NCI-H1436 (cell line): ENCODE measurements around the gene FNDC5.
"Not testable (repeated sequence)": the region's sequence is repeated elsewhere in the genome, so short reads cannot be mapped to it uniquely, and the experiment has no call there.

ENCODE experiments used
- DNase-seq: peaks from one replicate; lab custom pipeline; 2025; lab: John Stamatoyannopoulos, UW

FNDC5 gene

GRCh38 chr1:32870615-32871363 lies at the start of gene FNDC5:
Gene FNDC5 (minus strand): TSS chr1:32870912.
- DNase-seq = no peak

- DNase-seq = no peak
Measured at GRCh38 chr1:32919811-32920733, 49.4 kb upstream of the FNDC5 start.

- no peak for DNase-seq
Measured at GRCh38 chr1:32918179-32918578, 47.5 kb upstream of the FNDC5 start.

DNA sequence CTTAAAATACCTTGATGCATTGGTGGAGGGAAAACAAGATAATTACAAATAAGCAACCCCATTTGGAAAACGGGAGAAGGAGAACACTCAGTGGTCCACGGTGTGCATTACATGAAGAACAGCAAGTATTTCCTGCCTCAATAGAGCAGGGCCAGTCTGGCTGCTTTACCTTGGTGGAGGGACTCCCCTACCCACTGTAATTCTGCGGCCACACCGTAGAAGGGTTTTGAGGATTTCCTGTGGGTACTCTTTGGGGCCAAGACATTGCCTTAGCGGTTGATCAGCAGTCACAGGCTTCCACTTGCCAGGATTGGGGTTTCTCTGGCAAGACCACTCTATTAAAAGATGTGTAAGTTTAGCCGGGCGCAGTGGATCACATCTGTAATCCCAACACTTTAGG lies 46.8 kb upstream of the FNDC5 start:
- DNase-seq = no peak

DNA sequence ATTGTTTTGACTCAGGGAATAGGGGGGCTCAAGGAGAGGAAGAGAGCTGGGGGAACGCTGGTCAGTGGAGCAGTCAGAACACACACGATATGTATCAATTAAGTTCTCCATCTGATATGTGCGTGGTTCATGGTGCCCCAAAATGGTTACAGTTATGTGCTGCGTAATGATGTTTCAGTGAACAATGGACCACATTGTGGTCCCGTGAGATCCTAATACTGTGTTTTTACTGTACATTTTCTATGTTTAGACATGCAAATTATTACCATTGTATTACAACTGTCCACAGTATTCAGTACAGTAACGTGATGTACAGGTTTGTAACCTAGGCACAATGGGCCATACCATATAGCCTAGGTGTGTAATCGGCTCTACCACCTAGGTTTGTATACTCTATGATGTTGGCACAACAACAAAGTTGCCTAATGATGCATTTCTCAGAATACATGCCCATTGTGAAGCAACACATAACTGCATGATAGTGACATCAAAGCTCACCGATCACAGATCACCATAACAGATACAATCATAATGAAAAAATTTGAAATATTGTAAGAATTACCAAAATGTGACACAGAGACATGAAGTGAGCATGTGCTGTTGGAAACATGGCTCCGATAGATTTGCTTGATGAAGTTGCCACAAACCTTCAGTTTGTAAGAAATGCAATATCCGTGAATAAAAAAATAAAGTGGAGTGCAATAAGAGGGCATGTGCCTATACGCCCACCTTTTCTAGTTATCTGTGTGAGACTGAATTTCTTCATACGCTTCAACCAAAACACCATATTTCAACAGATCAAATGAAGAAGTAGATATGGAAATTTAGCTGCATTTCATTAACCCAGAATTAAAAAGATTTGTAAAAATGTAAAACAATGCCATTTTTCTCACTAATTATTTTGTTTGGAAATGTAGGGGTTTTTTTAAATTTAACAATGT lies 45.3 kb upstream of the FNDC5 start:
- DNase-seq = no peak

DNA sequence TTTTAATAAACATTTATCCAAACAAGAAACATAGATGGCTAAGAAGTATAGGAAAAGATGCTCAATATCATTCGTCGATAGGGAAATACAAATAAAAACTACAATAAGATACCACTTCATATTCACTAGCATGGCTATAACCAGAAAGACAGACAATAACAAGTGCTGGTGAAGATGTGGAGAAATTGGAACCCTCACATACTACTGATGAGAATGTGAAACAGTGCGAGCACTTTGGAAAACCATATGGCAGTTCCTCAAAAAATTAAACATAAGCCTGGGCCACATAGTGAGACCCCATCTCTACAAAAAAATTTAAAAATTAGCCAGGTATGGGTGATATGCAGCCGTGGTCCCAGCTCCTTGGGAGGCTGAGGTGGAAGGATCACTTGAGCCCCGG lies 39.6 kb upstream of the FNDC5 start:
- DNase-seq = no peak

- no peak for DNase-seq
Measured at GRCh38 chr1:32907435-32907834, 36.7 kb upstream of the FNDC5 start.

- DNase-seq = no peak
Measured at GRCh38 chr1:32906654-32907053, 35.9 kb upstream of the FNDC5 start.

DNA sequence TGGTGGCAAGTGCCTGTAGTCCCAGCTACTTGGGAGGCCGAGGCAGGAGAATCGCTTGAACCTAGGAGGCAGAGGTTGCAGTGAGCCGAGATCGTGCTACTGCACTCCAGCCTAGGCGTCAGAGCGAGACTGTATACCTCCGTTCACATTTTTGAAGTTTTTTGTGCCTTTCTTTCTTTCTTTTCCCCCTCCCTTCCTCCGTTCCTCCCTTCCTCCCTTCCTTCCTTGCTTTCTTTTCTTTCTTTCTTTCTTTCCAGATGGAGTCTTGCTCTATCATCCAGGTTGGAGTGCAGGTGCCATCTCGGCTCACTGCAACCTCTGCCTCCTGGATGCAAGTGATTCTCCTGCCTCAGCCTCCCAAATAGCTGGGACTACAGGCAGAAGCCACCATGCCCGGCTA lies 34.9 kb upstream of the FNDC5 start:
- not testable (repeated sequence) for DNase-seq

DNA sequence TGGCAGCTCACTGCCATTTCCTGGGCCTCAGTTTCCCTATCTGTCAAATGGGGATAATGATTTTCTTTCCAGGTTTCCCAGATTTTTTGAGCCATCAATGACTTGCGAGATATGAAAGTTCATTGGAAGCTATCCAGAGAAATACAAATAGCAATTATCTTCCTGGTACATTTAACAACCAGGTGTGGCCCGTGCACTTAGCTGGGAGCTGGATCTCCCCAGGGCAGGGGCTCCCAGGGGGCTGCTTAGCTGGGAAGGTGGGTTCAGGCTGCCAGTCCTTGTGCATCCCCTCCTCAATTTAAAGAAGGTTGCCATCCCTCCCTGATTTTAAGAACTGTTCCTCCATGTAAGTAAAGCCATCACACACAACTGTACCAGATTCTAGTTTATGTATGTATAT lies 34.1 kb upstream of the FNDC5 start:
- no peak for DNase-seq

DNA sequence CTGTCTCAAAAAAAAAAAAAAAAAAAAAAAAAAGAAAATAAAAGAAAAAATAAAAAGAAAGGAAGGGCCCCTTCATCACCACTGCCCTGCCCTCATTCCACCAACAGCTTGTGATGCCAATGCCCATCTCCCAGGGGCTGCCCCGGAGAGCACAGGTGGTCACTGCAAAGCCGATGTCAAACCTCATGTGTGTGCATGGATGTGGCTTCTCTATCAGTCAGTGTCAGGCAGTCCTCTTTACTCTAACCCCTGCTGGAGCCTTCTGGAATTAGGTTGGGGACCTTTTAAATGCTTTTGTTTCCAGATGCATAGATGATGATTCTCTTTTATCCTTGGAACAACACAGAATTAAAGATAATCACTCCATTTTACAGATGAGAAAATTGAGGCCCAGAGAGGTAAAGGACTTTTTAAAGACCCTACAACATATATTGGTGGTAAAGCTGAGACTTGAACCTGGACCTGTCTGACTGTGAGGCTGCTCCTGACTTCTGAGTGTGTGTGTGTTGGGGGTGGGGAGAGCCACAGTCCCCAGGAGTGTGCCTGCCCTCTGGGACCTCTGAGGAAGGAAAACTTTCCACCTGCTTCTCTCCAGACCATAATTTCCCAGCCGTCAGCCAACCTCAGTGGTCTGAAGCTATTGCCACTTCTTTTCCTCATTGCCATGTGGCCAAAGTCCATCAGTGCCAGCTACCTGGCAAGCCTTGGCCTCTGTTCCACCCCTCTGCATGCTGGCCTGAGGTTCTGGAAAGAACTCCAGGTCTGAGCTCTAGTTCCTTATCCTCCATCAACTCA lies 33.5 kb upstream of the FNDC5 start:
- no peak for DNase-seq

DNA sequence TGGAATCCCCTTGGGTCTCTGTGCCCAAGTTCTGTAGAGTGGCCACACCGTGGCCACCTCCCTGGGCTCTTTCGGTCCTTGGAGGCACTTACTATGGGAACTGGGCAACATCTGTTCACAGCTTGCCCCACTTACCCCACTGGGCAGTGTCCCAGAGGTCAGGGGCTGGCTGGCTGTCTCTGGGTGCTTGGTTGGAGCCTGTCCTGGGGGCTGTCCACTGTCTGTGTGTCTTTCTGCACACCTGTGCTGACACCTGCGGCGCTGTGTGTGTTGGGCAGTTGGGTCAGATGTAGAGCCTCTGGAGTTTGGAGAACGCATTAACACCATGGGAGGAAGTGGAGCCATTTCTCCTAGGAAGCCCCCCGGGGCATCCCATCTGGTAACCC lies 31.8 kb upstream of the FNDC5 start:
- no peak for DNase-seq

- DNase-seq = no peak
Measured at GRCh38 chr1:32901823-32902534, 31.3 kb upstream of the FNDC5 start.

DNA sequence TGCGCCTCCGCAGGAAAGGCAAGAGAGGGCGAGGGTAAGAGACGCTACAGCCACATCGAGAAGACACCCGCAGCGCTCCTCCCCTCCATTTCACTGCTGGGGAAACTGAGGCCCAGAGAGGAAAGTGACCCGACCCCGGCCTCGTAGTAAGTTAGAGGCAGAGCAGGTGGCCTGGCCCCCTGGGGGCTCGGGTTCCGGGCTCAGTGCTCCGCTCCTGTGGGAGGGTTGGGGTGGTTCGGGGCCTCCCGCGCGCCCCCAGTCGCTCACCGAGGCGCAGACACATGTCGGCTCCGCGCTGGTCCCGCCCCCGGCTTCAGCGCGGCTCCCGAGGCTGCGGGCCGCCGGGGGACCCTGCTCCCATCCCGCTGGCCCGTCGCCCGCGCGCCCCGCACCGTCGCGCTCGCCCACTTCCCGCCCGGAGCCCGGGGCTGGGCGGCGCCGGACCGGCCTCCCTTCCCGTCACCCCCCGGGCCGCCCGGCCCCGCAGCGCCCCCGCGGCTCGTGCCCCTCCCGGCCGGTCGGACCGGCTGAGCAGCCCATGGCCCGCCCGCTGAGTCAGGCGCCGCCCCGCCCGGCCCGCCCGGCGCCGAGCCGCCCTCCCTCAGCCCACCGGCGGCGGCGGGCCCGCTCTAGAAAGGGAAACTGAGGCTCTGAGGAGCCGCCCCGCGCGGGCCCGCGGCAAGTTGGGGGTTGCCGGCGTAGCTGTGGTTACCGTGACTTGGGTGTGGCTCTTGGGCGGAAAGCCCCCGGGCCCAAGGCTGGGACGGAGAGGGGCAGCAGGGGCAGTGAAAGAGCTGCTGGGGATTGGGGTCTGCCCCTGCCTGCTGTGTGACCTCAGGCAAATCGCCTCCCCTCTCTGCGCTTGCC lies 30.5 kb upstream of the FNDC5 start, which contains the start of gene TMEM54:
Gene TMEM54, minus strand, starts transcription at position 434 of the 867 bp plus-strand sequence. Its CDS starts 151 bp downstream, at position 283.
- no peak for DNase-seq

DNA sequence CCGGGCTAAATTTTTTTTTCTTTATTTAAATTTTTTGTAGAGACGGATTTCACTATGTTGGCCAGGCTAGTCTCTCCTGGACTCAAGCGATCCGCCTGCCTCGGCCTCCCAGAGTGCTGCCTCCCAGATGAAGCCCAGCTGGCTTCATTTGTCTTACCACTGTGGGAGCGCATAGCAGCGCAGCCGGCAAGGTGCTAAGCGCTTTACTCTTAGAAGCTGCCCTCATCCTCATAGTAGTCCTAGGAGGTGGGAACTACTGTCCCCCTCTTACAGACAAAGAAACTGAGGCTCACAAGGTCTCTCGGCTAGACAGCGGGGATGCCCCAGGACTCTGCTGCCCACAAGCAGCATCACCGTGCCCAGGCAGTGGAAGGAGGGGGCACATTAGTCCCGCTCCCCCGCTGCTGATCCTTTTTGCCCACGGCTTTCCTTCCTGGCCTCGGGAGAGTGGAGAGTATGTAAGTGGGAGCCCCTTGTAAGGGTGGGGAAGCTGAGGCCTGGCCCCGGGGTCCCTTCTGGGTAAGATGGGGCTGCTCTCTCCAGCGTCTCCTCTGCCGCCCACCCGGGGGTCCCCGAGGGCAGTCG lies 29.8 kb upstream of the FNDC5 start:
- no peak for DNase-seq

DNA sequence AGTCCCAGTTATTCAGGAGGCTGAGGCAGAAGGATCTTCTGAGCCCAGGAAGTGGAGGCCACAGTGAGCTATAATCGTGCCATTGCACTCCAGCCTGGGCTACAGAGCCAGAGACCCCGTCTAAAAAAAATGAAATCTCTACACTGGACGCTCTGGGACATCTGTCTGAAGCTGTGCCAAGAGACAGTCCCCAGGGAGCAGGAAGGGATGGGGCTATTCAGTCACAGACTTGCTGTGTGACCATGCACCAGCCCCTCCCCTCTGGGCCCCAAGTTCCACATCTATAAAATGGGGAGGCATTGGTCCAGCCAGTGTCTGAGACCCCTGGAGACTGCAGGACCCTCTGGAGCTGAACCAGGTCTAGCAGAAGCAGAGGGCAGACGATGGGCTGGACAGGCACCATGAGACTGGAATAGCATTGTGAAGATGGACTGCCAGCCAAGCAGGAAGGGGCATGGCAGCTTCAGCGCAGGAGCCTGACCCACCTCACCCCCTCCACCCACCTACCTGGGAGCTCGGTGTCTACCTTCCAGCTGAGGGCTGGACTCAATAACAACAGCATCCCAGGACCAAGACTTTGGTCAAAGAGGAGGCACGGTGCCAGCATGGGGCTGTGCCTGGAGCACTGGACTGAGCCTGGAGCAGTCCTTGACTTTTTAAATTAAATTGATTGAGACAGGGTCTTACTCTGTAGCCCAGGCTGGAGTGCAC lies 29.0 kb upstream of the FNDC5 start:
- no peak for DNase-seq

DNA sequence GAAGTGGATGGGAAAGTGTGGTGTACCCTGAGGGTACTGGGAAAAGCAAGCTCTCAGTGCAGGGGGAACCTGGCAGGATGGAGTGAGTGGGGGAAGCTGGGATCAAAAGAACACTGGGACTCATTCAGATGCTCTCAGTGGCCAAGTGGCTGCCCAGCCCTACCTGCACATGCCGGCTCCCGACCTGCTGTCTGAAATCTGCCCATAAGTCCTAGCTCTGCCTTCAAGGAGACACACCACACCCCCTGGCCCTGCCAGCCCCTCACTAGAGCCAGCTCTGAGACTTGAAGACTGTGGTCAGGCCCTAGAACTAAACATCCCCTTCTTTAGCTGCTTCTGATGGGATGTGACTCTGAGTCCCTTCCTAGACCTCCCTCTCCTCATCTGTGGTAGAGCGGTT lies 28.2 kb upstream of the FNDC5 start:
- no peak for DNase-seq

GRCh38 chr1:32898056-32898455 lies 27.3 kb upstream of the FNDC5 start:
- DNase-seq = no peak
